BE2C (cell line): ENCODE results near the gene AGAP3.

ENCODE experiments used
- DNase-seq: peaks from one replicate; pipeline ENCODE4 v3.0.0-alpha.2; 2020
- H3K27me3 ChIP-seq: fragments of 250-450 bp; sonication (Bioruptor Pico); 2 replicates; pipeline ENCODE4 v1.5.1; 2020; ENCODE audit warnings: mild to moderate bottlenecking
- H3K36me3 ChIP-seq: fragments of 250-450 bp; sonication (Bioruptor Pico); 2 replicates; pipeline ENCODE4 v1.5.1; 2020; ENCODE audit warnings: mild to moderate bottlenecking
- H3K4me1 ChIP-seq: fragments of 250-450 bp; sonication (Bioruptor Pico); 2 replicates; pipeline ENCODE4 v1.5.1; 2020
- H3K4me3 ChIP-seq: 2 replicates; pipeline ENCODE4 v1.5.1; 2011; ENCODE audit warnings: low read depth, low read length
- H3K9me3 ChIP-seq: fragments of 250-450 bp; sonication (Bioruptor Pico); 2 replicates; pipeline ENCODE4 v1.5.1; 2020
- TF ChIP-seq, protein P1 (sequence below): IDR thresholded peaks from 2 replicates; pipeline ENCODE4 v1.5.1; 2012; ENCODE audit warnings: mild to moderate bottlenecking, low read depth, low read length

AGAP3 gene

DNA sequence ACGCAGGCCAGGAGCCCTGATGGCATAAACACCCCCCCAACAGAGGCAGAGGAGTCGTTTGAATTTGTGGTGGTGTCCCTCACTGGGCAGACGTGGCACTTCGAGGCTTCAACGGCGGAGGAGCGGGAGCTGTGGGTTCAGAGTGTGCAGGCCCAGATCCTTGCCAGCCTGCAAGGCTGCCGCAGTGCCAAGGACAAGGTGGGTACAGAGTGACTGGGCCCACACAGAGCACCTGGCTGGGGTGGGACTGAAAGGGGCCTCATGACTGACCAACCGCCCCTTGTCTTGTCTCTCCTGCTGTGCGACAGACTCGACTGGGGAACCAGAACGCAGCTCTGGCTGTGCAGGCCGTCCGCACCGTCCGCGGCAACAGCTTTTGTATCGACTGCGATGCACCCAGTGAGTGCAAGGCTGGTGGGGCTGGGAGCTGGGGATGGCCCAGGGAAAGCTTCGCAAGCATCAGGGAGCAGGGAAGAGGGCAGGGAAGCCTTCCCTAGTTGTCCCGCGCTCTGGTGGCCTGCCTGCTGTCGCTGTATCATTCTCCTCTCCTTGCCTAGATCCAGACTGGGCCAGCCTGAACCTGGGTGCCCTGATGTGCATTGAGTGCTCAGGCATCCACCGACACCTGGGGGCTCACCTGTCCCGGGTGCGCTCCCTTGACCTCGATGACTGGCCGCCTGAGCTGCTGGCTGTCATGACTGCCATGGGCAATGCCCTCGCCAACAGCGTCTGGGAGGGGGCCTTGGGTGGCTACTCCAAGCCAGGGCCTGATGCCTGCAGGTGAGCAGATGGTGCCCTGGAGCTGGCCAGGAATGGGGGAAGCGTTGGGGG is 55.8 kb downstream of the AGAP3 start:
- peak; percentile 12 for DNase-seq
- TF ChIP-seq, protein P1, sequence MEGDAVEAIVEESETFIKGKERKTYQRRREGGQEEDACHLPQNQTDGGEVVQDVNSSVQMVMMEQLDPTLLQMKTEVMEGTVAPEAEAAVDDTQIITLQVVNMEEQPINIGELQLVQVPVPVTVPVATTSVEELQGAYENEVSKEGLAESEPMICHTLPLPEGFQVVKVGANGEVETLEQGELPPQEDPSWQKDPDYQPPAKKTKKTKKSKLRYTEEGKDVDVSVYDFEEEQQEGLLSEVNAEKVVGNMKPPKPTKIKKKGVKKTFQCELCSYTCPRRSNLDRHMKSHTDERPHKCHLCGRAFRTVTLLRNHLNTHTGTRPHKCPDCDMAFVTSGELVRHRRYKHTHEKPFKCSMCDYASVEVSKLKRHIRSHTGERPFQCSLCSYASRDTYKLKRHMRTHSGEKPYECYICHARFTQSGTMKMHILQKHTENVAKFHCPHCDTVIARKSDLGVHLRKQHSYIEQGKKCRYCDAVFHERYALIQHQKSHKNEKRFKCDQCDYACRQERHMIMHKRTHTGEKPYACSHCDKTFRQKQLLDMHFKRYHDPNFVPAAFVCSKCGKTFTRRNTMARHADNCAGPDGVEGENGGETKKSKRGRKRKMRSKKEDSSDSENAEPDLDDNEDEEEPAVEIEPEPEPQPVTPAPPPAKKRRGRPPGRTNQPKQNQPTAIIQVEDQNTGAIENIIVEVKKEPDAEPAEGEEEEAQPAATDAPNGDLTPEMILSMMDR: no peak
- H3K36me3 ChIP-seq: peaks cover 46% of the 10 kb centered on the region
- H3K4me3 ChIP-seq: no peak overlapping the region
- H3K27me3 ChIP-seq: no peaks in the 10 kb centered on the region
- H3K9me3 ChIP-seq: no peaks in the 10 kb centered on the region
- peaks cover 10% of the 10 kb centered on the region; the same call in 1 of the 2 replicates for H3K4me1 ChIP-seq

DNA sequence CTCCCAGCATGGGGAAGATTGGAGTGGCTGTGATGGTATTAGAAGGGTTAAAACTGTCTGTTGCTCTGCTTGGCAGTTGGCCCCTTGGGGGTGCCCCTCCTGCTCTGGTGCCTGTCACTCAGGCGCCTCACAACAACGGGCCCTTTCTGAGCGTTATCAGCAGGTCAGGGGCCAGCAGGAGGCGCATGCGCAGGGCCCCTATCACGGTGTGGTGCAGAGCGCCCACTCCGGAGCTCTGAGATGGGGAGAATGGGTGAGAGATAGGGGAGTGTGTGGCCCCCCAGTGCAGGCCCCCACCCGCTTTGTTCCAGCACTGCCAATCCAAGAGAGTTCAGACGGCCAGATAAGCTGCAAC is 56.4 kb downstream of the AGAP3 start:
- H3K27me3 ChIP-seq: no peaks in the 10 kb centered on the region
- TF ChIP-seq, protein P1: 0 out of 2 replicates have a peak, but pooled peaks have one; percentile 2

DNA sequence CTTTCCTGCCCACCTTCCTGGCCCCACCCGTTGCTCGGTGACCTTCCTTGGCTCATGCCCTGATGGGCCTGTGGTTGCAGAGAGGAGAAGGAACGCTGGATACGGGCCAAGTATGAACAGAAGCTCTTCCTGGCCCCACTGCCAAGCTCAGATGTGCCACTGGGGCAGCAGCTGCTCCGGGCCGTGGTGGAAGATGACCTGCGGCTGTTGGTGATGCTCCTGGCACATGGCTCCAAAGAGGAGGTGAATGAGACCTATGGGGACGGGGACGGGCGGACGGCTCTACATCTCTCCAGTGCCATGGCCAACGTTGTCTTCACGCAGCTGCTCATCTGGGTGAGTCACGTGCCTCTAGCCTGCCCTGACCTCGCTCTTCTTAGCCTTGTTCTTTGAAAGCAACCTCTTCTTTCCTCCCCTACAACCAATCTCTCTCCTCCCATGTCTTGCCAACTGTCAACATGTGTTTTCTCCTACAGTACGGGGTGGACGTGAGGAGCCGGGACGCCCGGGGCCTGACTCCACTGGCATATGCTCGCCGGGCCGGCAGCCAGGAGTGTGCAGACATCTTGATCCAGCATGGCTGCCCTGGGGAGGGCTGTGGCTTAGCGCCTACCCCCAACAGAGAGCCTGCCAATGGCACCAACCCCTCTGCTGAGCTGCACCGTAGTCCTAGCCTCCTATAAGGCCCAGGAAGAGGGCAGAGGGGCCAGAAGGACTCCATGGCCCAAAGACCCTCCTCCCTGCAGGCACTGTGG is 57.2 kb downstream of the AGAP3 start:
- no peaks in the 10 kb centered on the region; the same call in 1 of the 2 replicates for H3K27me3 ChIP-seq
- peak; percentile 31 for DNase-seq
- TF ChIP-seq, protein P1: no peak
- no peaks in the 10 kb centered on the region for H3K9me3 ChIP-seq
- no peak overlapping the region for H3K4me3 ChIP-seq
- peaks cover 38% of the 10 kb centered on the region for H3K36me3 ChIP-seq
- peaks cover 10% of the 10 kb centered on the region; the same call in 1 of the 2 replicates for H3K4me1 ChIP-seq

More for the DNA sequence above, 56.4 kb downstream of the AGAP3 start:
- H3K4me1 ChIP-seq: peaks cover 10% of the 10 kb centered on the region; the same call in 1 of the 2 replicates
- DNase-seq: peak; percentile 37
- H3K36me3 ChIP-seq: peaks cover 41% of the 10 kb centered on the region
- H3K9me3 ChIP-seq: no peaks in the 10 kb centered on the region
- no peak overlapping the region for H3K4me3 ChIP-seq

DNA sequence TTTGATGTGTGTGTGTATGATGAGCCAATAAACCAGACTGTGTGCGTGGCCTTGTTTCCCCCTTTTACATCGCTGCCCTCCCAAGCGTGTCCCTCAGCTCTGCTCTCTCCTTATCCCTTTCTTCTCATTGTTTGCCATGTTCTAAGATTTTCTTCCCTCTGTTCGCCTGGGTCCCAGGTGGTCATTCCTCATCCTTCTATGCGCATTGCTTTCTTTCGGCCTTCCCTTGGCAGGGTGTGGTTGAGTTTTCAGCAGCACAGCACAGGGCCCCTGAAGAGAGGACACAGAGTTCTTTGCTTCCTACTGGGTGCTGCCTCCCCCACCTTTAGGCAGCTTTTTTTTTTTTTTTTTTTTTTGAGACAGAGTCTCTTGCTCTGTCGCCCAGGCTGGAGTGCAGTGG is 58.1 kb downstream of the AGAP3 start:
- peaks cover 38% of the 10 kb centered on the region for H3K36me3 ChIP-seq
- no peak overlapping the region for H3K4me3 ChIP-seq
- H3K27me3 ChIP-seq: no peaks in the 10 kb centered on the region; the same call in none of the 2 replicates
- H3K4me1 ChIP-seq: peaks cover 10% of the 10 kb centered on the region; the same call in 1 of the 2 replicates
- TF ChIP-seq, protein P1: no peak
- no peak for DNase-seq
- no peaks in the 10 kb centered on the region for H3K9me3 ChIP-seq

DNA sequence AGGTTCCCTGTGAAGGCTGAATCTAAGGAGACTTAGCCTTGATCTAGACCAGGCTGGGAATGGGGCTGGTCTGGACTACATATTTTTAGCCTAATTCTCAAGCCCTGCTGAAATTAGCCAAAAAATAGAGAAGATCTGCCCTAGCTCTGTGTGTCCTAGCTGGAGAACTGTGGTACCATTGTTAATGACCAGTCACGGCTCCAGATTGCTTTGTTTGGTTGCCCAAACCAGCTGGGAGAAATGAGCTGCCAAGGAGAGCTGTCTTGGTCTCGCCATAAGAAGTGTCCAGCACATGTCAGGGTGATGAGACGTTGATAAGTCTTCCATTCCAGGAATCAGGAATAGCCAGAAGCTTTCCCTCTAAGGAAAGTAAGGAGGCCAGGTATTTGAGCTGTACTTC is 60.5 kb downstream of the AGAP3 start:
- peaks cover 11% of the 10 kb centered on the region for H3K27me3 ChIP-seq
- H3K4me3 ChIP-seq: no peak overlapping the region
- H3K4me1 ChIP-seq: peaks cover 10% of the 10 kb centered on the region; the same call in 1 of the 2 replicates
- no peak for DNase-seq
- no peaks in the 10 kb centered on the region for H3K9me3 ChIP-seq
- TF ChIP-seq, protein P1: no peak
- peaks cover 25% of the 10 kb centered on the region for H3K36me3 ChIP-seq
